Fibroblast of lung (primary cell): ENCODE results near the gene ARHGEF11.

Experiments used
- EZH2 ChIP-seq: IDR thresholded peaks from 2 replicates; pipeline ENCODE4 v1.5.1; 2012; ENCODE audit warnings: low read length, control low read depth, mild to moderate bottlenecking; ENCODE audit errors: missing control alignments
- TF ChIP-seq, protein P1 (sequence below), 2 donors: IDR thresholded peaks in 1 of 2; conservative IDR thresholded peaks in 1 of 2; 1 replicate in 1 of 2; 2 replicates in 1 of 2; pipeline ENCODE4 v1.5.1; 2011 to 2012; ENCODE audit warnings: low read length in 2 of 2, control low read depth in 1 of 2, inconsistent platforms in 1 of 2, low read depth in 1 of 2, mild to moderate bottlenecking in 1 of 2

DNA sequence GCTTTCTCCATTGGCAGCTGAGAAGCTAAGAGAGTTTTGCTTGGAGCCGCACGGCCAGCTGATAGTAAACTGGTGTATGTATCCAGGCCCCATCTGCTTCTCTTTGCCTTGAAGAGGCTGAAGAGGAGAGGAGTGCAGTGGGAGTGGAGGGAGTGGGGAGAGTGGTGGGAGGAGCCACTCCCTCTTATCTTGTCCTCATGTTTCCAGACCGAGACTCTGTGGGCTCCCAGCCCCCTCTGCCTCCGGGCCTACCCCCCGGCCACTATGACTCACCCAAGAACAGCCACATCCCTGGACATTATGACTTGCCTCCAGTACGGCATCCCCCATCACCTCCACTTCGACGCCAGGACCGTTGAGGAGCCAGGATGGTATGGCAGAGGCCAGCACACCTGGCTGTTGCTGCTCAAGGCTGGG lies 131.1 kb downstream of the ARHGEF11 start:
- TF ChIP-seq, protein P1, sequence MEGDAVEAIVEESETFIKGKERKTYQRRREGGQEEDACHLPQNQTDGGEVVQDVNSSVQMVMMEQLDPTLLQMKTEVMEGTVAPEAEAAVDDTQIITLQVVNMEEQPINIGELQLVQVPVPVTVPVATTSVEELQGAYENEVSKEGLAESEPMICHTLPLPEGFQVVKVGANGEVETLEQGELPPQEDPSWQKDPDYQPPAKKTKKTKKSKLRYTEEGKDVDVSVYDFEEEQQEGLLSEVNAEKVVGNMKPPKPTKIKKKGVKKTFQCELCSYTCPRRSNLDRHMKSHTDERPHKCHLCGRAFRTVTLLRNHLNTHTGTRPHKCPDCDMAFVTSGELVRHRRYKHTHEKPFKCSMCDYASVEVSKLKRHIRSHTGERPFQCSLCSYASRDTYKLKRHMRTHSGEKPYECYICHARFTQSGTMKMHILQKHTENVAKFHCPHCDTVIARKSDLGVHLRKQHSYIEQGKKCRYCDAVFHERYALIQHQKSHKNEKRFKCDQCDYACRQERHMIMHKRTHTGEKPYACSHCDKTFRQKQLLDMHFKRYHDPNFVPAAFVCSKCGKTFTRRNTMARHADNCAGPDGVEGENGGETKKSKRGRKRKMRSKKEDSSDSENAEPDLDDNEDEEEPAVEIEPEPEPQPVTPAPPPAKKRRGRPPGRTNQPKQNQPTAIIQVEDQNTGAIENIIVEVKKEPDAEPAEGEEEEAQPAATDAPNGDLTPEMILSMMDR (conservative IDR thresholded peaks at IDR 0.05 in 1 of 2, IDR thresholded peaks at IDR 0.05 in 1 of 2; ENCODE audit: low read depth in 1 of 2, low read length in 2 of 2), result no peak
- no peak for TF ChIP-seq EZH2
